ENCODE measurements around the gene YIPF4. TPM values are rescaled to one million over a fixed set of nuclear protein-coding genes. Genes with fewer than 3 reads are reported as not detected.

Gene YIPF4
- total and polyA plus RNA-seq, 3 experiments from 2014 or later, result 22.9 to 47.0 (median 43.1) TPM

DNA sequence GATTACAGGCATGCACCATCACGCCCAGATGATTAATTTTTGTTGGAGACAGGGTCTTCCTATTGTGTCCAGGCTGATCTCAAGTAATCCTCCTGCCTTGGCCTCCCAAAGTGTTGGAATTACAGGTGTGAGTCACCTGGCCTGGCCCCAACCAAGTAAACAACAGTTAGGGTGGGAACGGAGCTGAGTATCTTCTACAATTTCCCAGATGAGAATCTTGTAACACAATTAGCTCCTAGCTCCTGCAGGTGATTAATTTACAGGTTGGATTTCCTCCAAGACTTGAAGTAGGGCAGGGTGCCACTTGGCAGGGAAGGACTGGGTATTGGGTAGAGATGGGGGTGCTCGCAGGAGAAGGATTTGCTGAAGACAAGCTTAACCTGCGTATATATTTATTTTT lies 30.8 kb upstream of the YIPF4 start:
- H3K9me3 ChIP-seq (ENCODE audit: low read length), result no peaks in the 10 kb centered on the region
- Mint-ChIP-seq H3K36me3 (no peaks in the 10 kb centered on the region), H3K4me1 (no peaks in the 10 kb centered on the region), H3K27ac (no peak overlapping the region), H3K27me3 (peaks cover 0 to 2% of the 10 kb centered on the region in 2 donors), H3K4me3 (no peak overlapping the region), H3K9me3 (no peaks in the 10 kb centered on the region)
- ChIA-PET CTCF (no interaction called here), POLR2A (interaction anchor here (0.6 kb wide), 1 partner anchor 305 kb away, joined by 3 read pairs; no protein-coding TSS in a partner anchor)
- no peak overlapping the region for H3K27ac ChIP-seq (ENCODE audit: low read depth, low read length)
- H3K36me3 ChIP-seq (ENCODE audit: insufficient read depth, low read length), result no peaks in the 10 kb centered on the region
- DNase-seq, result no peak
- H3K27me3 ChIP-seq (ENCODE audit: insufficient read depth, low read length, poor library complexity, severe bottlenecking), result no peaks in the 10 kb centered on the region
- H3K4me1 ChIP-seq (ENCODE audit: insufficient read depth, low read length), result no peaks in the 10 kb centered on the region
- no peak overlapping the region for H3K4me3 ChIP-seq (ENCODE audit: low read length)

DNA sequence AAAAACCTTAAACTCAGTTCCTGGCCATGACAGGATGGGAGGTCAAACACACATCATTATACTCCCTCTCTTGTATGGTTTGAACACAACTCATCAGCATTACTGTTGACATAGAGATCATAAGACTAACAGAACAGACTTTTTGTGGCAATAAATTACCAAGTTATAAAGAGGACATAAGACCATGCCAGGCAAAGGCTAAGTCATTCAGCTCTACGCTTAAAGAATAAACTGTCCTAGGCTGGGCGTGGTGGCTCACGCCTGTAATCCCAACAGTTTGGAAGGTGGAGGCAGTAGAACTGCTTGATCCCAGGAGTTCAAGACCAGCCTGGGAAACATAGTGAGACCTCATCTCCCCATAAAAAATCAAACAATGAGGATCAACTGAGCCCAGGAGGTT lies 29.4 kb upstream of the YIPF4 start:
- Histone ChIP-seq H3K4me3 (ENCODE audit: low read length) (no peak overlapping the region), H3K27ac (ENCODE audit: low read depth, low read length) (no peak overlapping the region), H3K27me3 (ENCODE audit: insufficient read depth, low read length, poor library complexity, severe bottlenecking) (no peaks in the 10 kb centered on the region), H3K4me1 (ENCODE audit: insufficient read depth, low read length) (no peaks in the 10 kb centered on the region), H3K36me3 (ENCODE audit: insufficient read depth, low read length) (no peaks in the 10 kb centered on the region), H3K9me3 (ENCODE audit: low read length) (no peaks in the 10 kb centered on the region)
- Mint-ChIP-seq H3K27ac (no peak overlapping the region), H3K4me1 (no peaks in the 10 kb centered on the region), H3K4me3 (no peak overlapping the region), H3K36me3 (no peaks in the 10 kb centered on the region), H3K27me3 (peaks cover 0 to 2% of the 10 kb centered on the region in 2 donors), H3K9me3 (no peaks in the 10 kb centered on the region)
- no peak for DNase-seq
- CTCF ChIA-PET, result no interaction called here
- POLR2A ChIA-PET, result no interaction called here

DNA sequence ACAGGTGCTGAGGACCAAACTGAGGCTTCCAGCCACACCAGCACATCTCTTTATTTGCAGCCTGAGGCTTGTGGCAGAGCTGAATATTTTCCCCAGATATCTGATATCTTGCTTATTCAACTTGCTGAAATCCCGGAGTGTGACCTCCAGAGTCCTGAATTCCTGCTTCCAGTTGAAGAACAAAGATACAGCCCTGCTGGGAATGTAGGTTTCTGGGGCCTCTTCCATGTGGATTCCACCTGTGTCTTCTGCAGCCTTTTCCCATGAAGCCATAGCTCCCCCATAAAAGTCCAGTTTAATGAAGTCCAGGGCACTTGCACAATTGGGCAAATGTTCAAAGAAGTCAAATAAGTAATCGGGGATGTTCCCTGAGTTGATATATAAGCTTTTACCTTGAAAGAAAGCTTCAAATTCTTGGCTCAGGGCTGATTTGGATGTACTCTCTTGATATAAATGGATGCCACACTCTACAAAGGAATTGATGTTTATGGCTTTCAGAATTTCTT lies 27.9 kb upstream of the YIPF4 start:
- no peak overlapping the region for H3K27ac Mint-ChIP-seq
- no peaks in the 10 kb centered on the region for H3K9me3 ChIP-seq (ENCODE audit: low read length)
- no peaks in the 10 kb centered on the region for H3K36me3 ChIP-seq (ENCODE audit: insufficient read depth, low read length)
- H3K4me1 ChIP-seq (ENCODE audit: insufficient read depth, low read length), result no peaks in the 10 kb centered on the region
- H3K4me3 ChIP-seq (ENCODE audit: low read length), result no peak overlapping the region
- peaks cover 0 to 2% of the 10 kb centered on the region in 2 donors for H3K27me3 Mint-ChIP-seq
- DNase-seq, result no peak
- H3K27ac ChIP-seq (ENCODE audit: low read depth, low read length), result no peak overlapping the region
- POLR2A ChIA-PET, result no interaction called here
- no peak overlapping the region for H3K4me3 Mint-ChIP-seq
- H3K9me3 Mint-ChIP-seq, result no peaks in the 10 kb centered on the region
- no peaks in the 10 kb centered on the region for H3K36me3 Mint-ChIP-seq
- CTCF ChIA-PET, result no interaction called here
- no peaks in the 10 kb centered on the region for H3K4me1 Mint-ChIP-seq
- no peaks in the 10 kb centered on the region for H3K27me3 ChIP-seq (ENCODE audit: insufficient read depth, low read length, poor library complexity, severe bottlenecking)

DNA sequence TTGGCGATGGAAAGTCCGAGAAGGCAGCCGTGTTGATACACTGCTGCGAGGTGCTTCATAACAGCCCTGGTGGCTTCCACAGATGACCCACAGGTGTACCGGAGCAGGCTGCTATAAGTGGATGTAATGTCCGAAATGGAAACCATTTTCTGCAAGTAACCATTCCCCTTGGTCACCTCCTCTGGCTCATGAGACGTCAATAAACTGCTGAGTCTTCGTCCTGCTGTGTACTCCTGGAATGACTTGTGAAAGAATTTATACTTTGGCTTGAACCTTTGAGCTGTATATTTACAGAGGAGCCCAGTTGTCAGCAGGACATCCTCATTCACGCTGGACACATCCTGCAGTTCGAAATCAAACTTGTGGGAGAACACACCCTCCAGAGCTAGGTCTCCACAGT lies 27.4 kb upstream of the YIPF4 start:
- no peaks in the 10 kb centered on the region for H3K9me3 ChIP-seq (ENCODE audit: low read length)
- Mint-ChIP-seq H3K27me3 (peaks cover 0 to 2% of the 10 kb centered on the region in 2 donors), H3K4me1 (no peaks in the 10 kb centered on the region), H3K36me3 (no peaks in the 10 kb centered on the region), H3K27ac (no peak overlapping the region), H3K9me3 (no peaks in the 10 kb centered on the region), H3K4me3 (no peak overlapping the region)
- no peaks in the 10 kb centered on the region for H3K36me3 ChIP-seq (ENCODE audit: insufficient read depth, low read length)
- CTCF ChIA-PET, result no interaction called here
- DNase-seq, result no peak
- H3K4me3 ChIP-seq (ENCODE audit: low read length), result no peak overlapping the region
- H3K27me3 ChIP-seq (ENCODE audit: insufficient read depth, low read length, poor library complexity, severe bottlenecking), result no peaks in the 10 kb centered on the region
- no peaks in the 10 kb centered on the region for H3K4me1 ChIP-seq (ENCODE audit: insufficient read depth, low read length)
- no peak overlapping the region for H3K27ac ChIP-seq (ENCODE audit: low read depth, low read length)
- POLR2A ChIA-PET, result no interaction called here

DNA sequence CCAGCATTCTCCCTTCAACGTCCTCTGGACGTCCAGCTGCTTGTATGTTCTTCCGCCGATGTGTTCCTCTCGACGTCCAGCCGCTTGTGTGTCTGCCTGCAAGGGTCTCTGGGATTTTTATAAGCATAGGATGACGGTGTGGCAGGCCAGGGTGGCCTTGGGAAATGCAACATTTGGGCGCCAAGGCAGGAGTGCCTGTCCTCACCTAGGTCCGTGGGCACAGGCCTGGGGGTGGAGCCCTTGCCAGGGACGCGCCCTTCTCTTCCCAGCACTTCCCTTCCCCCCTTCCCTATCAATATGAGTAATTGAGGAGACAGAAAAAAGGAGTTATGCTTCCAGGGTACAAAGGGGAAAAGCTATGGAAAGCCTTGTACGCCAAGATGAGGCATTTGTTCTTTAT lies 19.5 kb upstream of the YIPF4 start:
- no peak overlapping the region for H3K27ac Mint-ChIP-seq
- ChIA-PET CTCF (no interaction called here), POLR2A (no interaction called here)
- peaks cover 4 to 24% of the 10 kb centered on the region in 2 donors for H3K27me3 Mint-ChIP-seq
- Histone ChIP-seq H3K27me3 (ENCODE audit: insufficient read depth, low read length, poor library complexity, severe bottlenecking) (no peaks in the 10 kb centered on the region), H3K4me3 (ENCODE audit: low read length) (no peak overlapping the region), H3K4me1 (ENCODE audit: insufficient read depth, low read length) (no peaks in the 10 kb centered on the region), H3K36me3 (ENCODE audit: insufficient read depth, low read length) (no peaks in the 10 kb centered on the region), H3K9me3 (ENCODE audit: low read length) (no peaks in the 10 kb centered on the region), H3K27ac (ENCODE audit: low read depth, low read length) (no peak overlapping the region)
- peaks cover 0 to 2% (median 0%) of the 10 kb centered on the region in 5 donors for H3K9me3 Mint-ChIP-seq
- H3K4me1 Mint-ChIP-seq, result no peaks in the 10 kb centered on the region
- DNase-seq, result no peak
- H3K36me3 Mint-ChIP-seq, result no peaks in the 10 kb centered on the region
- no peak overlapping the region for H3K4me3 Mint-ChIP-seq

DNA sequence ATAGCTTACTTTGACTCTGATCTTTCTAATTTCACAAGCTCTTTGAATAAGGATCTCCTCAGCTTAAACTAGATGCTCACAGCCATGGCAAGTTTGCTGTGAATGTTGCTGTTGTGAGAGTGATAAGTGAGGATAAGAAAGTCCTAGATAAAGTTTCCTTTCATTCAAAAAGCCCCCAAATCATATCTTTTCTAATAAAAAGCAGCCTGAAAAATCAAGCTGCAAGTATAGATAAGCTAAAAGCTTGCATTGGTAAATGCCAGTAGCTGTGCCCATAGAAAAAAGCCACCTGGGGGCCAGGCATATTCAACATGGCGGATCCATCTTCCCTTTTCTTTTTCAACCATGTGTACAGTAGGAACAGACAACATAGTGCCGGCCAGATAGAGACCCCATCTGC lies 17.3 kb upstream of the YIPF4 start:
- Histone ChIP-seq H3K36me3 (ENCODE audit: insufficient read depth, low read length) (no peaks in the 10 kb centered on the region), H3K4me1 (ENCODE audit: insufficient read depth, low read length) (no peaks in the 10 kb centered on the region), H3K27me3 (ENCODE audit: insufficient read depth, low read length, poor library complexity, severe bottlenecking) (no peaks in the 10 kb centered on the region), H3K27ac (ENCODE audit: low read depth, low read length) (no peak overlapping the region), H3K4me3 (ENCODE audit: low read length) (no peak overlapping the region), H3K9me3 (ENCODE audit: low read length) (no peaks in the 10 kb centered on the region)
- peaks cover 5 to 24% of the 10 kb centered on the region in 2 donors for H3K27me3 Mint-ChIP-seq
- no peak overlapping the region for H3K4me3 Mint-ChIP-seq
- peaks cover 0 to 2% (median 0%) of the 10 kb centered on the region in 5 donors for H3K9me3 Mint-ChIP-seq
- ChIA-PET CTCF (no interaction called here), POLR2A (interaction anchor here (0.5 kb wide), 1 partner anchor 24 kb away, joined by 3 read pairs; no protein-coding TSS in a partner anchor)
- H3K36me3 Mint-ChIP-seq, result no peaks in the 10 kb centered on the region
- no peak overlapping the region for H3K27ac Mint-ChIP-seq
- DNase-seq, result no peak
- H3K4me1 Mint-ChIP-seq, result peaks cover 0 to 6% (median 2%) of the 10 kb centered on the region in 3 donors

DNA sequence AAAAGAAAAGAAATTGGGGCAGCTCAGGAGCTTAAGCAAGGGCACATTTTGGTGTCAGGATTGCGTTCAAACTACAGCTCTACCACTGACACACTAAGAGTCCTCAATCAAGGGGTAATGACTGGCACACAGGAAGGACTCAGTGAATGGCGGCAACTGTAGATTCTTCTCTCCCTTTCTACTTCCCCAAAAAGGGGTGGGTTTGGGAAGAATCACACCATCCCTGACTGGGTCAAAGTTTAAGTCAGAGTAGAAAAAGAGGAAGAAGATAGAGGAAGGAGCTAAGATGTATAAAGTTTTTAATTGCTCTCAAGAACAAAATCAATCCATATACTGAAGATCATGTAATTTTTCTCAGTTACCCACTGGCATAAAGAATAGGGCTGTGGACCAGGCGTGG lies 15.6 kb upstream of the YIPF4 start:
- H3K9me3 Mint-ChIP-seq, result peaks cover 0 to 2% (median 0%) of the 10 kb centered on the region in 5 donors
- ChIA-PET POLR2A (no interaction called here), CTCF (interaction anchor here (1.7 kb wide), 1 partner anchor 23 kb away, joined by 3 read pairs; no protein-coding TSS in a partner anchor)
- peaks cover 6 to 21% of the 10 kb centered on the region in 2 donors for H3K27me3 Mint-ChIP-seq
- H3K9me3 ChIP-seq (ENCODE audit: low read length), result no peaks in the 10 kb centered on the region
- H3K4me3 Mint-ChIP-seq, result no peak overlapping the region
- H3K4me3 ChIP-seq (ENCODE audit: low read length), result no peak overlapping the region
- H3K27me3 ChIP-seq (ENCODE audit: insufficient read depth, low read length, poor library complexity, severe bottlenecking), result no peaks in the 10 kb centered on the region
- H3K36me3 ChIP-seq (ENCODE audit: insufficient read depth, low read length), result no peaks in the 10 kb centered on the region
- no peak overlapping the region for H3K27ac ChIP-seq (ENCODE audit: low read depth, low read length)
- no peaks in the 10 kb centered on the region for H3K36me3 Mint-ChIP-seq
- peaks cover 0 to 6% (median 2%) of the 10 kb centered on the region in 3 donors for H3K4me1 Mint-ChIP-seq
- H3K27ac Mint-ChIP-seq, result no peak overlapping the region
- DNase-seq, result no peak
- H3K4me1 ChIP-seq (ENCODE audit: insufficient read depth, low read length), result no peaks in the 10 kb centered on the region

DNA sequence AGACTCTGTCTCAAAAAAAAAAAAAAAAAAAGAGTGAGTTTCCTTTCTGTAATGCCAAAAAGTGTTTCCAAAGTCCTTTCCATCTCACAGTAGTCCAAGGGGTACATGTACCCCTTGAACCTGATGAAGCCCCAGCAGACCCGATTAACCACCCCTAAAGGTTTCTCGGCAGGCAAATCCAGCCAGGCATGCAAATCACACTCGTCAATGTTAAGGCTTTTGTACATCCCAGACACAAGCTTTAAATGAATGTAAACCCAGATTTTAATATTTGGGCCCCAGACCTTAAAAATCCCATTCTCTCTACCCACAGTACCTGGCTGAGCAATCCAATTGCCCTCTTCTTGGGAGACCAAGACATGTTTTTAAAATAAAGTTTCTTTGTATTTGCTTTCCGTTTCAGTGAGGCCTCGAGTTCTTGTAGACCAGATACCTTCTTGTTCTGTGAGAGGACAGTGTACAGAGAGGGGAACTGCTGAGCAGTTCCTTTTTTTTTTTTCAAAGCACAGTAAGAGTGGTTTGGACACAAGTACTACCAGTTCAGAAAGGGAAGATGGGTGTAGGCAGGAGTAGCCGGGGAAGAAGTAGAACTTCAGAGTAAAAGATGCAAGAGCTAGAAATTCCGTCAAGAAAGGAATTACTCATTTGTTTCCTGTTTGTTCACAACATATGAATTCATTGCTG lies 13.1 kb upstream of the YIPF4 start, which contains the start of gene NLRC4:
TSS of gene NLRC4 (minus strand) at position 465 of the 684 bp plus-strand sequence. CDS start 8,111 bp downstream, outside the sequence.
- Mint-ChIP-seq H3K4me3 (no peak within 1 kb of the TSS), H3K27ac (peak within 1 kb of the TSS in 2 of 8 donors; percentile 3 to 38), H3K9me3 (no peaks in the 10 kb centered on the region), H3K27me3 (peaks cover 8 to 10% of the 10 kb centered on the region in 2 donors), H3K4me1 (peaks cover 0 to 6% (median 2%) of the 10 kb centered on the region in 3 donors), H3K36me3 (no peaks in the 10 kb centered on the region)
- H3K27me3 ChIP-seq (ENCODE audit: insufficient read depth, low read length, poor library complexity, severe bottlenecking), result no peaks in the 10 kb centered on the region
- ChIA-PET CTCF (no interaction called here), POLR2A (no interaction called here)
- no peak within 1 kb of the TSS for H3K27ac ChIP-seq (ENCODE audit: low read depth, low read length)
- DNase-seq, result no peak
- no peak within 1 kb of the TSS for H3K4me3 ChIP-seq (ENCODE audit: low read length)
- no peaks in the 10 kb centered on the region for H3K36me3 ChIP-seq (ENCODE audit: insufficient read depth, low read length)
- no peaks in the 10 kb centered on the region for H3K9me3 ChIP-seq (ENCODE audit: low read length)
- H3K4me1 ChIP-seq (ENCODE audit: insufficient read depth, low read length), result no peaks in the 10 kb centered on the region
